IgD-negative memory B cell (primary cell): ENCODE data around the gene SMIM41. TPM values are rescaled to one million over a fixed set of nuclear protein-coding genes. Genes with fewer than 3 reads are reported as not detected.
A peak's percentile ranks its signal among the peaks of the same experiment; 100 is the strongest.

Experiments
- H3K27ac Mint-ChIP-seq, 3 donors: one replicate each; pipeline ENCODE4 v1.8.0; 2020 to 2022; ENCODE audit warnings: mild to moderate bottlenecking in 3 of 3, mixed read lengths in 3 of 3, moderate library complexity in 1 of 3
- H3K27me3 Mint-ChIP-seq: one replicate; pipeline ENCODE4 v1.8.0; 2021; ENCODE audit warnings: mixed read lengths
- H3K36me3 Mint-ChIP-seq: one replicate; pipeline ENCODE4 v1.8.0; 2020; ENCODE audit warnings: mild to moderate bottlenecking, mixed read lengths
- H3K4me1 Mint-ChIP-seq, 3 donors: one replicate each; pipeline ENCODE4 v1.8.0; 2020 to 2022; ENCODE audit warnings: mixed read lengths in 3 of 3, mild to moderate bottlenecking in 1 of 3
- H3K4me3 Mint-ChIP-seq, 4 donors: one replicate each; pipeline ENCODE4 v1.8.0; 2020 to 2022; ENCODE audit warnings: mild to moderate bottlenecking in 4 of 4, mixed read lengths in 4 of 4, moderate library complexity in 3 of 4
- H3K9me3 Mint-ChIP-seq, 3 donors: one replicate each; pipeline ENCODE4 v1.8.0; 2020 to 2021; ENCODE audit warnings: mixed read lengths in 3 of 3, mild to moderate bottlenecking in 1 of 3
- polyA plus RNA-seq: library from polyadenylated mRNA; unstranded; fragments of 300-500 nt; fragmentation: Illumina TruSeq; gene quantifications from one replicate; pipeline ENCODE4 v1.2.3, GENCODE V29; 2021

Gene SMIM41
- polyA plus RNA-seq, 1 donor from 2014 or later: not detected

GRCh38 chr12:52146822-52147366, 67.4 kb downstream of the SMIM41 start:
- Mint-ChIP-seq H3K4me1 (no peaks in the 10 kb centered on the region), H3K27ac (no peak overlapping the region), H3K36me3 (peaks cover 2% of the 10 kb centered on the region), H3K27me3 (peaks cover 11% of the 10 kb centered on the region), H3K9me3 (no peaks in the 10 kb centered on the region), H3K4me3 (no peak overlapping the region)

DNA sequence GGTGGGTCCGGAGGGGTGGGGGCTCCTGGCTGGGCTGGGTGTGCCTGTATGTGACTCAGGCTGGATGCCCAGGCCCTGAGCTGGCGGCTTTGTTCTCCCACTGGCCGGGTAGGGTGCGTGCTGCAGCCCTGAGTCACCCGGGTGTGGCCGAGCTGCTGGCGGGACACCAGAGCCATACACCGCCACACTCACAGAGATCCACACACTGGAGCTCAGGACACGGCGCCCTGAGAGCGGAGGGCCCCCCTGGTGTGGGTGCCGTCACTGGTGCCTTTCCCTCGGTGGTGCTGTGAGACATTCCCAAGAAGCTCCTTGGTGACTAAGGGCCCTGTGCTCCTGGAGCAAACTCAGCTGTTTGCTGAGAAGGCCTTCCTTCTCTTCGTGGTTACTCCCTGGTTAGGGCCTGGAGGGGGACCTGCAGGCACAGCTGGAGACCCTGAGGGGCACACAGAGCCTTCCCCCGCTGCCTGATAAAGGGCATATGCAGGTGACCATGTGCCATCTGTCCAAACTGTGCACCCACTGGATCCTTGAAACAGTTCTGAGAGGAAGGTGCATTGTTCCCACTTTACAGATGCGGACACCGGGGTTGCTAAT, 68.0 kb downstream of the SMIM41 start:
- H3K27me3 Mint-ChIP-seq: peaks cover 11% of the 10 kb centered on the region
- no peak overlapping the region for H3K4me3 Mint-ChIP-seq
- no peak overlapping the region for H3K27ac Mint-ChIP-seq
- H3K4me1 Mint-ChIP-seq: no peaks in the 10 kb centered on the region
- H3K36me3 Mint-ChIP-seq: peaks cover 2% of the 10 kb centered on the region
- no peaks in the 10 kb centered on the region for H3K9me3 Mint-ChIP-seq

GRCh38 chr12:52147964-52148463, 68.5 kb downstream of the SMIM41 start:
- Mint-ChIP-seq H3K27ac (no peak overlapping the region), H3K4me1 (no peaks in the 10 kb centered on the region), H3K4me3 (no peak overlapping the region), H3K9me3 (no peaks in the 10 kb centered on the region), H3K27me3 (peaks cover 11% of the 10 kb centered on the region), H3K36me3 (no peaks in the 10 kb centered on the region)

DNA sequence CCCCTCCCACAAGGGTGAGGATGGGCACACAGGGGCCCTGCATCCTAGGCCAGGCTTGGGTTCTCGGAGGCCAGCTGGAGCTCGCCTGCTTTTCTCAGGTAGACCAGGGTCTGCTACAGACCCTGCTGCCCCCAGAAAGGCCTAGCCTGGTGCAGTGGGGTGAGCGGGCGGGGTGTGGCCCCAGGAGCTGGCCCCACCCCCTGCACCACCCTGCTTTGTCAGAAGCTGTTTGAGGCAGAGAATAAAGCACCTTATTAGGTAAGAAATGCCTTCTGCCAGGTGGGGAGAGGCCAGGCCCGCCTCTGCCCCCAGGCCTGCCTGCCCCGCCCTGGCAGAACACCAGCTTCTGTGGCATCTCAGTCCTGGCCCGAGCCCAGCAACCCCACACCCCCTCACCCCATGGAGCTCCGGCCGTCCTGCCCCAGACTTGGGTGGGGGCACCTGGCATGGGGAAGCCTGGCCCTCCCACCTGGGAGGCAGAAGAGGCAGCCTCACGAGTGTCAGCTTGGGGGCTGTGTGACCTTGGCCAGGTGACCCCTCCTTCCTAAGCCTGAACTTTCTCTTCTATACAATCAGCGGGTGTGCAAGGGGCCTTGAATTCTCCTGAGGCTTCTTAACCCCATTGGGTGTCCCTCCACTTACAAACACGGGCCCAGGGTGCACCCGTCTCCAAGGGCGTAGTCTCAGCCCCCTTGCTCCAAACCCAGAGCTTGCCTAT, 69.1 kb downstream of the SMIM41 start:
- Mint-ChIP-seq H3K36me3 (no peaks in the 10 kb centered on the region), H3K4me1 (no peaks in the 10 kb centered on the region), H3K9me3 (no peaks in the 10 kb centered on the region), H3K4me3 (no peak overlapping the region), H3K27me3 (peaks cover 9% of the 10 kb centered on the region), H3K27ac (no peak overlapping the region)

DNA sequence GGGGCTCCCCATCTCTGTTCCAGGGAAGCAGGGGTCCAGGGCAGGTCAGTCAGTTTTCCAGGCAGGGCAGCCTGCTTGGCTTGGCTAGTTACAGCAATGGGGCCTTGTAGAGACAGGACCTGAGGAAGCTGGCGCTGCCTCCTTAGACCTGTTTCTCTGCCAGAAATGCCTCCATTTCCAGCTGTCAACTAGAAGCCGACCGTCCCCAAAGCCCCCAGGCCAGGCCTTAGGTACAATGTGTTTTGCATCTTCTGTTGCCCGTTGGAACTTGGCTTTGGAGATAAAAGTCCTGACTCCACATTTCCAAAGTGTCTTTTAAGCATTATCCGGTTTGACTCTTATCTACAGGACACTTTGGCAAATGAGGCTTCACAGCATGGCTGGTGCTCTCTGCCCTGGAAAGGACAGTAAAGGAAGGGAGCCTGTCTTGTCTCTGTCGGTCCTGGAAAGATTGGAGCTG, 69.7 kb downstream of the SMIM41 start:
- no peaks in the 10 kb centered on the region for H3K9me3 Mint-ChIP-seq
- H3K27me3 Mint-ChIP-seq: peaks cover 9% of the 10 kb centered on the region
- H3K4me3 Mint-ChIP-seq: no peak overlapping the region
- no peaks in the 10 kb centered on the region for H3K36me3 Mint-ChIP-seq
- H3K4me1 Mint-ChIP-seq: no peaks in the 10 kb centered on the region
- no peak overlapping the region for H3K27ac Mint-ChIP-seq

DNA sequence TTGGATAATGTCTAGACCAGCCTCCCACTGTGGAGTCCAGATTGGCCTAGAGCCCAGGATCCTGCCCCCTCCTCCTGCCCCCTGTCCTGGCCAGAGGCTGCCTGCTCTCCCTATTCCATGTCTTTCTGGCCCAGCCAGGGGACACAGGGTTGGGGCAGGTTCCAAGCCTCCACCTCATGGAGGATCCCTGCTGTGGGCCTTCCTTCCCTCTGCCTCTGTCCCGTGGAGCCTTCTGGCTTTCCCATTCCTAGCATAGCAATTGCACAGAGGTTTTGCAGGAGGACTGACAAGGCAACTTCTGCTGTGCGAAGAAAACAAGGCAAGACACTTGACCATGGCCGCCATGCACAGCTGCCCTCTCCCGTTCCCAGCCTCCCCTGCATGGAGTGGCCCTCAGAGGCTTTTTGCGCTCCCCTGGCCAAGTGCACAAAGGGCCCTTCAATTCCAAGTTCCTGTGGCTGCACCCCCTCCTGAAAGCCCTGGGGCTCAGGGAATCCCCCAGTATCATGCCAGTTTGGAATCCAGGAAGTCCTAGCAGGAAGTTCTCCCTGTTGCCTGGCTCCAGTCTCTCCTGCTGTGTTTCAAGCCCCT, 70.2 kb downstream of the SMIM41 start:
- no peaks in the 10 kb centered on the region for H3K36me3 Mint-ChIP-seq
- H3K27ac Mint-ChIP-seq: no peak overlapping the region
- H3K9me3 Mint-ChIP-seq: no peaks in the 10 kb centered on the region
- H3K27me3 Mint-ChIP-seq: peaks cover 9% of the 10 kb centered on the region
- H3K4me3 Mint-ChIP-seq: no peak overlapping the region
- H3K4me1 Mint-ChIP-seq: no peaks in the 10 kb centered on the region

- H3K4me1 Mint-ChIP-seq: peaks cover 0 to 5% (median 4%) of the 10 kb centered on the region in 3 donors
- H3K27ac Mint-ChIP-seq: no peak overlapping the region
- H3K9me3 Mint-ChIP-seq: no peaks in the 10 kb centered on the region
- H3K27me3 Mint-ChIP-seq: peaks cover 9% of the 10 kb centered on the region
- peak overlapping the region in 1 of 4 donors; percentile 86 for H3K4me3 Mint-ChIP-seq
- no peaks in the 10 kb centered on the region for H3K36me3 Mint-ChIP-seq
These were observed 71.8 kb downstream of the SMIM41 start for GRCh38 chr12:52151153-52151836.

GRCh38 chr12:52151837-52152783, 72.6 kb downstream of the SMIM41 start:
- Mint-ChIP-seq H3K36me3 (no peaks in the 10 kb centered on the region), H3K27me3 (peaks cover 9% of the 10 kb centered on the region), H3K4me1 (peaks cover 0 to 5% (median 4%) of the 10 kb centered on the region in 3 donors), H3K9me3 (no peaks in the 10 kb centered on the region), H3K4me3 (peak overlapping the region in 3 of 4 donors; percentile 57 to 86 (median 61)), H3K27ac (no peak overlapping the region)

DNA sequence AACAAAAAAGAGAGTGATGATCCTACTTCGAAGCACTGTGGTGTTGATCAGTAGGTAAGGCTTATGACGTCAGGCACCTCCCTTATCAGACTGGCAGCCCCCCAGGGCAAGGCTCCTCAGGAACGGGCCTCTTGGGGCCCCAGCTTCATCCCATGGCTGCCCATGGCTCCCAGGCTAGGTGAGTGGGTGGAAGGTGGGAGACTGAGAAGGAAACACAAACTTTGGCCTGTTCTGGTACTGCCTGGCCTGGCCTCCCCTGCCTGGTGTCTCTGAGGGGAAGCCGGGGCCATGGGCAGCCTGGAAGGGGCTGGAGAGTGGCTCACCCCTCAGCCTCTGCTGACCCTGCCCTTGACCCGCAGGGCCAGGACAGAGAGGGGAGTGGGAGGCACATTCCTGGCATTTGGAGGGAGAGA, 73.4 kb downstream of the SMIM41 start:
- Mint-ChIP-seq H3K4me1 (peaks cover 0 to 5% (median 4%) of the 10 kb centered on the region in 3 donors), H3K27ac (no peak overlapping the region), H3K4me3 (no peak overlapping the region), H3K27me3 (peaks cover 9% of the 10 kb centered on the region), H3K36me3 (no peaks in the 10 kb centered on the region), H3K9me3 (no peaks in the 10 kb centered on the region)

DNA sequence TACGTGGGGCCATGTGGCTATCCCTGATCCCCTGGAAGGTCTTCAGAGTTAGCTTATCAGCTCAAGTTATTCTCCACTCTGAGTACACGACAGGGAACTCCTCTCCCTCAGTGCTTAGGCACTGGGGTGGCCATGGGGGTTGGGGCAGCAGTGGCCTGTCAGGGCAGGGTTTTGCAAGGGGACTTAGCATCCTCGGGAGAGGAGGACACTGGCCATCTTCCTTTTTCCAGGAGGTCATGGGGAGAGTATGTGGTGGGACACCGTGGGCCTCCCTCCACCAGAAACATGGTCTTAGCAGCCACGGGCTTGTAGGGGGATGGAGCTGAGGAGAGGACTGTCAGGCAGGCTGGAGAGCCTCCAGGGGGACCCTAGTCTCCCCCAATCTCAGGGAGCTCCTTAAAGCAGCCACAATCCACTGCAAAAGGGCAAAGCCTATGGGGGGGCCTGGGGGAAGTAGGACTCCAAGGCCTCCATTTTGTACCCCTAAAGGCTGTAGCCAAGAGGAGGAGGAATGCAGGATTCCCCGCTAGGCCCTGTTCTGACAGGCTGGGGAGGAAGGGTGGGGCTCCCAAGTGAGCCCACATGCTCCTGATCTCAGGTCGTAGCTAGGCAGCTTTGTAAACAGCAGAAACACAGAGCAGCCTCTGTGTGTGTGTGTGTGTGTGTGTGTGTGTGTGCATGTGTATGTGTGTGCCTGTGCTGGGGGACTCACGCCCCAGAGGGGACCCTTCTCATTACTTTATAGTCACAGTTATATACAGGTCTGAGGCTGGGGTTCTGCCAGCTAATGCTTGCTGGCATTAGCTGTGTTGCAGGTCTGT, 75.8 kb downstream of the SMIM41 start:
- peak overlapping the region in 1 of 4 donors; percentile 75 for H3K4me3 Mint-ChIP-seq
- peak overlapping the region in 1 of 3 donors; percentile 64 for H3K27ac Mint-ChIP-seq

DNA sequence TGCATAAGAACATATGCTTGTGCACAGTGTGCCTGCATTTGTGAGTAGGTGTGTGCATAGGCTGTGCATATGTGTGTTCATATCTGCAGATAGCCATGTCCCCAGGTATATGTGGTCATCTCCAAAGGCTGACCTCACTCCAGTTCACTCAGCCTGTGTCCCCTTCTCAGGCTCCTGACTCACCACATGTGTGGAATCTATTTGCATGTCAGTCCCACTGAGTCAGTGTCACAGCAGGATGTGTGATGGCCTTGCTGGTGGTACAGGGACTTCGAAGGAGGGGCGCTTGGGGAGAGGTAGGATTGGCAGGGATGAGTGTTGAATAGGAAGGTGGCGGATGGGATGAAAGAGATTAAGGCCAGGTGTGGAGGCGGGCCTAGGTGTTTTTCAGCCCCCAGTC, 76.8 kb downstream of the SMIM41 start:
- H3K27ac Mint-ChIP-seq: no peak overlapping the region
- peaks cover 0 to 5% (median 4%) of the 10 kb centered on the region in 3 donors for H3K4me1 Mint-ChIP-seq
- H3K27me3 Mint-ChIP-seq: peaks cover 5% of the 10 kb centered on the region
- H3K36me3 Mint-ChIP-seq: no peaks in the 10 kb centered on the region
- H3K4me3 Mint-ChIP-seq: no peak overlapping the region
- peaks cover 2 to 10% (median 3%) of the 10 kb centered on the region in 3 donors for H3K9me3 Mint-ChIP-seq

More for the DNA sequence above, 75.8 kb downstream of the SMIM41 start:
- peaks cover 8% of the 10 kb centered on the region for H3K27me3 Mint-ChIP-seq
- H3K4me1 Mint-ChIP-seq: peaks cover 0 to 5% (median 4%) of the 10 kb centered on the region in 3 donors
- no peaks in the 10 kb centered on the region for H3K36me3 Mint-ChIP-seq
- H3K9me3 Mint-ChIP-seq: peaks cover 2 to 10% (median 3%) of the 10 kb centered on the region in 3 donors

DNA sequence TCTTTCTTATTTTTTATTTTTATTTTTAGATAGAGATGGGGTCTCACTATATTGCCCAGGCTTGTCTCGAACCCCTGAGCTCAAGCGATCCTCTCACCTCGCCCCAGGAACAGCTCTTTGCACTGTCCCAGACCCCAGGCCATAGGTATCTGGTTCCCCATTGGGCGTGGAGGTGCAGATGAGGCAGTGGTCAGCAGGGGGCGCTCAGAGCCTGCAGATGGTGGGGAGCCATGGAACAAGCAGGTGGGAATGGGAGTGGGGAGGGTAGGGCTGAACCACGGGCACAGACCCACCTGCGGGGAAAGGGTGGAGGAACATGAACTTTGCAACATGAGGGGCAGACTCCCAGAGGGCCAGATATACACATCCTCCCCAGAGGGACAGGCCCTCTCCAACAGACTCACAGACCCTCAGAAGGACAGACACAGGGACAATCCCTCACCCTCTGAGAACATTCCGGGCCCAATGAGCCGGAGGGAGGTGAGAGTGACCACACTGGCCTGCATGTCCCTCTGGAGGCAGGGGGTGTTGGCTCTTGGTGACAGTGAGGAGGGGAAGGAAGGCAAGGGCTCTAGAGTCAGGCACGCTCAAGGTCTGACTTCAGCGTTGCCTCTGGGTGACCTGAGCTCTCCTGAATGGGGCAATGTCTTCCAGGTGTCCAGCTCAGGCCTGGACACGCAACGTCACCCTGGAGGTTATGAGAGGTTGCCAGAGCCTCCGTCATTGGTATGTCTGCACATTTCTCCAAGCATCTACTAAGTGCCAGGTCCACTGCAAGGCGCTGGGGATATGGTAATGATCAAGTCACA, 77.5 kb downstream of the SMIM41 start:
- H3K4me3 Mint-ChIP-seq: no peak overlapping the region
- no peak overlapping the region for H3K27ac Mint-ChIP-seq
- no peaks in the 10 kb centered on the region for H3K36me3 Mint-ChIP-seq
- H3K4me1 Mint-ChIP-seq: peaks cover 0 to 5% (median 4%) of the 10 kb centered on the region in 3 donors
- H3K27me3 Mint-ChIP-seq: no peaks in the 10 kb centered on the region
- H3K9me3 Mint-ChIP-seq: peaks cover 2 to 10% (median 3%) of the 10 kb centered on the region in 3 donors
